ENCODE measurements around the gene CEBPG.

DNA sequence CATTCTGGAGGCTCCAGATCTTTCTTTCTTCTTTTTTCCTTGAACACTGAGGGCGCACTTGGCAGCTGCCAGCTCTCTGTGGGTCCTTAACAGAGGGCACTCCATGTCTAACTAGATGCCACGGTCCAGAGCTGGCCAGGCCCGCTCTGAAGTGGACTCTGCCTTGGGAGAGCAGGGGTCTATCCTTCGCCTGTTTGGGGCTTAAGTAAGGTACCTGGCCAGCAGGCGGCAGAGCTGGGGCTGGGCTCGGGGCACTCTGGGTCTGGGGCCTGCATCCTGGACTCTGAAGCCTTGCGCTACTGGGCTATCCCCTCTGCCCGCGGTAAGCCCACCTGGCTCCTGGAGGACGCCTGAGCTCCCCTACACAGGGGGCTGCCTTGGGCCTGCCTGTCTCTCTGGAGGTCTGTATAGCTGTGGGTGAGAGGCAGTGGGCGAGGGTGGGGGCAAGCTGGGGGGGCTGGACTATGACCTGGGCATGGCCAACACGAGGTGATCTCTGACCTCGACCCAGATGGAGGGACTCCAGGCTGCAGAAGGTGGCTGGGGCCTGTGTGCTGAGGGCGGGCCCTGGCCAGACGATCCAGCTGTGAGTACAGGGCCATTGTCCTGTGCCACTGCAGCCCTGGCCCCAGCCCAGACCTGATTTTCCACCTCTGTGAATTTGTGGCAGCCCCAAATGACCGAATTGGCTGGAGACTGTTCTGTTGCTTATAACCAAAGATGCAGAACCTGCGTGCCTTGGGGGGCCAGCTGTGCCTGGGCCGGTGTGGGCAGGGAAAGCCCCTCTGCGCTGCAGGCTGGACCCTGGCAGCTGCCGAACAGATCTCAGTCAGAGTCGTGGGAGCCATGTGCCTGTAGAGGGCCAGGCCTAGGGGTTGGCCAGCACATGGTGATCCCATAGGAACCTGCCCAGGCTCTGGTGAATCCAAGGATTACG, 26.5 kb downstream of the CEBPG start:
- TF ChIP-seq CTCF (IDR thresholded peaks at IDR 0.05) (no peak), POLR2A (IDR thresholded peaks at IDR 0.05) (no peak), POLR2AphosphoS5 (IDR thresholded peaks at IDR 0.05) (no peak)
